Common myeloid progenitor, CD34-positive (primary cell): Measurements from ENCODE around the gene MAP3K13. TPM values are rescaled to one million over a fixed set of nuclear protein-coding genes. Genes with fewer than 3 reads are reported as not detected.

ENCODE experiments used
- CTCF ChIA-PET: fragments of 350-600 bp; sonication (Branson Sonifier 250); formaldehyde crosslinking; loops from one replicate; lab custom pipeline; 2021; ENCODE audit warnings: antibody characterized with exemption; lab: Charles Lee
- POLR2A ChIA-PET: fragments of 350-600 bp; sonication (Branson Sonifier 250); formaldehyde crosslinking; loops from one replicate; lab custom pipeline; 2021; ENCODE audit warnings: antibody characterized with exemption; lab: Charles Lee
- DNase-seq, 3 donors: peaks; one replicate each; pipeline versions ENCODE4 v3.0.0 to v3.0.0-alpha.2; 2013
- H3K27ac ChIP-seq, 2 experiments: 1 replicate in 1 of 2; 2 replicates in 1 of 2; pipeline ENCODE4 v1.7.0; 2013; ENCODE audit warnings: inconsistent platforms in 2 of 2, low read length in 2 of 2, mild to moderate bottlenecking in 2 of 2, low read depth in 1 of 2, moderate library complexity in 1 of 2; ENCODE audit not compliant: severe bottlenecking in 2 of 2, insufficient read depth in 1 of 2, poor library complexity in 1 of 2
- H3K27me3 ChIP-seq, 5 experiments: replicated peaks in 2 of 5; 1 replicate in 3 of 5; 2 replicates in 2 of 5; pipeline versions ENCODE4 v1.6.1 to v1.7.0; 2013; ENCODE audit warnings: low read length in 4 of 5, mild to moderate bottlenecking in 2 of 5, moderate library complexity in 2 of 5, inconsistent platforms in 1 of 5; ENCODE audit not compliant: insufficient read depth in 5 of 5, control insufficient read depth in 4 of 5
- H3K36me3 ChIP-seq, 4 experiments: 1 replicate in 2 of 4; 2 replicates in 2 of 4; pipeline versions ENCODE4 v1.6.1 to v1.7.0; 2013; ENCODE audit warnings: low read length in 3 of 4, control low read depth in 1 of 4, mild to moderate bottlenecking in 1 of 4; ENCODE audit not compliant: control insufficient read depth in 4 of 4, insufficient read depth in 4 of 4
- H3K4me1 ChIP-seq, 4 experiments: 1 replicate in 3 of 4; 2 replicates in 1 of 4; pipeline versions ENCODE4 v1.6.1 to v1.7.1; 2013; ENCODE audit warnings: low read length in 3 of 4, mild to moderate bottlenecking in 3 of 4, control low read depth in 1 of 4, inconsistent platforms in 1 of 4, moderate library complexity in 1 of 4; ENCODE audit not compliant: control insufficient read depth in 4 of 4, insufficient read depth in 4 of 4; ENCODE audit errors: control extremely low read depth in 1 of 4
- H3K4me3 ChIP-seq, 7 experiments: 1 replicate in 4 of 7; 2 replicates in 3 of 7; pipeline versions ENCODE4 v1.5.1 to v1.7.0; 2013; ENCODE audit warnings: mild to moderate bottlenecking in 7 of 7, low read length in 6 of 7, moderate library complexity in 6 of 7, inconsistent platforms in 2 of 7, low read depth in 2 of 7, control low read depth in 1 of 7; ENCODE audit not compliant: insufficient read depth in 4 of 7, control insufficient read depth in 1 of 7; ENCODE audit errors: extremely low read depth in 1 of 7
- H3K9me3 ChIP-seq, 5 experiments: 1 replicate in 4 of 5; 2 replicates in 1 of 5; pipeline versions ENCODE4 v1.6.1 to v1.7.1; 2013; ENCODE audit warnings: low read length in 4 of 5, mild to moderate bottlenecking in 2 of 5, inconsistent platforms in 1 of 5, low read depth in 1 of 5, moderate library complexity in 1 of 5; ENCODE audit not compliant: control insufficient read depth in 4 of 5, insufficient read depth in 2 of 5; ENCODE audit errors: control extremely low read depth in 1 of 5
- WGBS: methylation state at CpG from one replicate; pipeline ENCODE4 v1.1.5; 2013; ENCODE audit not compliant: insufficient coverage; 5-methylcytosine and 5-hydroxymethylcytosine counted together
- polyA plus RNA-seq: library from polyadenylated mRNA; unstranded; fragments of 120-200 nt; gene quantifications from one replicate; pipeline ENCODE4 v1.2.1, GENCODE V29; 2013

The MAP3K13 gene
- polyA plus RNA-seq = 25.3 TPM

GRCh38 chr3:185362850-185363661 is at the start of gene MAP3K13:
TSS of gene MAP3K13 (plus strand) at chr3:185363136. CDS start at chr3:185428582, 65,446 bp downstream.
- H3K4me3 ChIP-seq = peak within 1 kb of the TSS in 6 of 7 experiments; percentile 61 to 93 (median 81)
- POLR2A ChIA-PET = interaction anchor here (0.6 kb wide), 1 partner anchor 1568 kb away, joined by 3 read pairs; no protein-coding TSS in a partner anchor
- 0% methylated on average over 8 of the region's 17 CpGs for WGBS
- DNase-seq = peak; percentile 87 to 96 (median 93)
- peaks cover 6 to 20% (median 8%) of the 10 kb centered on the region in 5 experiments for H3K27me3 ChIP-seq
- no peak within 1 kb of the TSS for H3K27ac ChIP-seq
- no peaks in the 10 kb centered on the region for H3K36me3 ChIP-seq
- H3K4me1 ChIP-seq = peaks cover 2 to 14% (median 7%) of the 10 kb centered on the region in 4 experiments
- H3K9me3 ChIP-seq = no peaks in the 10 kb centered on the region
- CTCF ChIA-PET = no interaction called here

GRCh38 chr3:185313693-185314246 is 49.2 kb upstream of the MAP3K13 start:
- peaks cover 0 to 3% (median 1%) of the 10 kb centered on the region in 4 experiments for H3K36me3 ChIP-seq
- H3K27me3 ChIP-seq = no peaks in the 10 kb centered on the region
- DNase-seq = no peak
- CTCF ChIA-PET = no interaction called here
- WGBS = 100% methylated on average over 3 of the region's 3 CpGs
- peaks cover 2 to 23% (median 5%) of the 10 kb centered on the region in 5 experiments for H3K9me3 ChIP-seq
- peaks cover 0 to 11% (median 4%) of the 10 kb centered on the region in 4 experiments for H3K4me1 ChIP-seq
- no peak overlapping the region for H3K4me3 ChIP-seq
- POLR2A ChIA-PET = interaction anchor here (0.6 kb wide), 1 partner anchor 411 kb away, joined by 3 read pairs; no protein-coding TSS in a partner anchor
- no peak overlapping the region for H3K27ac ChIP-seq

- Histone ChIP-seq H3K4me1 (peaks cover 0 to 11% (median 4%) of the 10 kb centered on the region in 4 experiments), H3K9me3 (no peaks in the 10 kb centered on the region), H3K4me3 (peak overlapping the region in 4 of 7 experiments; percentile 6 to 54 (median 23)), H3K27ac (peak overlapping the region in 1 of 2 experiments; percentile 52), H3K27me3 (no peaks in the 10 kb centered on the region), H3K36me3 (no peaks in the 10 kb centered on the region)
- CTCF ChIA-PET = interaction anchor here (0.6 to 1.4 kb wide), 2 partner anchors 8 to 539 kb away, joined by 3 to 7 read pairs; no protein-coding TSS in a partner anchor
- DNase-seq = peak in 2 of 3 donors; percentile 37 to 53
- POLR2A ChIA-PET = no interaction called here
- 0% methylated on average over 2 of the region's 6 CpGs for WGBS
These were observed 46.1 kb upstream of the MAP3K13 start for GRCh38 chr3:185316740-185317412.

GRCh38 chr3:185317674-185318073 is 45.3 kb upstream of the MAP3K13 start:
- peak in 1 of 3 donors; percentile 4 for DNase-seq
- ChIA-PET POLR2A (no interaction called here), CTCF (interaction anchor here (1.4 kb wide), 1 partner anchor 9 kb away, joined by 3 read pairs; no protein-coding TSS in a partner anchor)
- WGBS = no CpG with 5 or more reads among the region's 3 CpGs
- no peak overlapping the region for H3K4me3 ChIP-seq
- no peaks in the 10 kb centered on the region for H3K27me3 ChIP-seq
- H3K9me3 ChIP-seq = no peaks in the 10 kb centered on the region
- peaks cover 0 to 11% (median 4%) of the 10 kb centered on the region in 4 experiments for H3K4me1 ChIP-seq
- H3K36me3 ChIP-seq = no peaks in the 10 kb centered on the region
- H3K27ac ChIP-seq = peak overlapping the region in 1 of 2 experiments; percentile 52

GRCh38 chr3:185318141-185318540 is 44.8 kb upstream of the MAP3K13 start:
- CTCF ChIA-PET = interaction anchor here (1.0 kb wide), 1 partner anchor 8 kb away, joined by 3 read pairs; no protein-coding TSS in a partner anchor
- Histone ChIP-seq H3K36me3 (no peaks in the 10 kb centered on the region), H3K27me3 (no peaks in the 10 kb centered on the region), H3K9me3 (no peaks in the 10 kb centered on the region), H3K4me1 (peaks cover 0 to 11% (median 4%) of the 10 kb centered on the region in 4 experiments), H3K4me3 (no peak overlapping the region), H3K27ac (no peak overlapping the region)
- WGBS = no CpG with 5 or more reads among the region's 1 CpG
- DNase-seq = no peak
- POLR2A ChIA-PET = no interaction called here

GRCh38 chr3:185319801-185320200 is 43.1 kb upstream of the MAP3K13 start:
- no peak for DNase-seq
- no peaks in the 10 kb centered on the region for H3K27me3 ChIP-seq
- ChIA-PET CTCF (no interaction called here), POLR2A (no interaction called here)
- no peaks in the 10 kb centered on the region for H3K36me3 ChIP-seq
- no peaks in the 10 kb centered on the region for H3K9me3 ChIP-seq
- no peak overlapping the region for H3K4me3 ChIP-seq
- H3K27ac ChIP-seq = no peak overlapping the region
- WGBS = 100% methylated on average over 1 of the region's 6 CpGs
- peaks cover 0 to 11% (median 4%) of the 10 kb centered on the region in 4 experiments for H3K4me1 ChIP-seq
